Muscle of back (tissue), 11 donors: ENCODE results near the gene CCDC192. TPM values are rescaled to one million over a fixed set of nuclear protein-coding genes. Genes with fewer than 3 reads are reported as not detected.
A peak's percentile ranks its signal among the peaks of the same experiment; 100 is the strongest.

Experiments
- DNase-seq, 3 donors: peaks; one replicate each; pipeline versions ENCODE4 v3.0.0 to v3.0.0-alpha.2; 2013
- polyA plus RNA-seq, 10 donors: library from polyadenylated mRNA; unstranded; fragments of 120-200 nt; gene quantifications; one replicate each; pipeline ENCODE4 v1.2.1, GENCODE V29; 2013; ENCODE audit not compliant: insufficient read length in 10 of 10

CCDC192 gene
- polyA plus RNA-seq, 10 donors: 0.24 to 1.2 (median 0.49) TPM

- DNase-seq: no peak
These were observed 240.9 kb downstream of the CCDC192 start for GRCh38 chr5:127944125-127944524.

DNA sequence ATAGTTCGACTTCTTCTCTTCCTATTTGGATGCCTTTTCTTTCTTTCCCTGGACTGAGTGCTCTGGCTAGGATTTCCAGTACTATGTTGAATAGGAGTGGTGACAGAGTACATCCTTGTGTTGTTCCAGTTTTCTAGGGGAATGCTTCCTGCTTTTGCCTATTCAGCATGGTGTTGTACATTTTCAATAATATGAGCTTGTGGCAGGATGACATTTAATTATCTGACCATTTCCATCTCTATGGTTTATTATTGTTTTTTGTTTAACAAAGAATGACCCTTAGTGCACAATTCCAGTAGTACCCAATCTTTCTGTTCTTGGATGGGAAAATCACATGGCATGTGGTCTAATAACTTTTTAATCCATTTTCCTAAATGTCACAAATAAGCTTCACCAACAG lies 244.8 kb downstream of the CCDC192 start:
- no peak for DNase-seq

DNA sequence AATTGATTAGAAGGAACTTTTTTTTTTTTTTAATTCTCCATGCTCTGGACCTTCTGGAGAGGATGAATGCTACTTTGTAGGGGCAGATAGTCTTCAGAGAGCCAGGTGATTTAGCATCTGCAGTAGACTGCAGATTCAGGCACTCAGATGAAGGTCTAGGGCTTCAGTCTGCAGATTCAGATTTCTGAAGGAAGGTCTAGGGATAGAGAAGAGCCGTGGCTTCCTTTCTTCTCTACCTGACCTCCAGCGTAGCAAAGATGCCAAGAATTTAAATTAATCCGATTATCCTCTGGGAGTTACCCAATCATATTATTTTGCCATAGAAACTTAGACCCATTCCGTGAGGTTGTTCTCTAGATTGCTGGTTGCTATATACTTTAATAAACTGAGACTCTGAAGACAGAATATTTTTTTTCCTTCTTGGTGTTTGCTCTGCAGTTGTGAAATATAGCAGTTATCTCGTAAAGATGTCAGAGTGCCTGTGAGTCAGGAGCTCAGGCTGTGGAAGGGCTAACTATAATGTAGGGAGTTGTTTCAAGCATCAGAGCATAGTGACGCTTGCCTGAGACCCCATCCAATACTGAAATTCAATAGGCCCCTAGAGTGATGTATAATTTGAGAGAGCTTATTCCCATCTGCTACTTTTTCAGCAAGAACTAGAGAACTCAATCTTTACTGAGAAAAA lies 247.7 kb downstream of the CCDC192 start:
- peak in 2 of 3 donors; percentile 42 to 85 for DNase-seq

GRCh38 chr5:127951791-127952190 lies 248.6 kb downstream of the CCDC192 start:
- DNase-seq: no peak

DNA sequence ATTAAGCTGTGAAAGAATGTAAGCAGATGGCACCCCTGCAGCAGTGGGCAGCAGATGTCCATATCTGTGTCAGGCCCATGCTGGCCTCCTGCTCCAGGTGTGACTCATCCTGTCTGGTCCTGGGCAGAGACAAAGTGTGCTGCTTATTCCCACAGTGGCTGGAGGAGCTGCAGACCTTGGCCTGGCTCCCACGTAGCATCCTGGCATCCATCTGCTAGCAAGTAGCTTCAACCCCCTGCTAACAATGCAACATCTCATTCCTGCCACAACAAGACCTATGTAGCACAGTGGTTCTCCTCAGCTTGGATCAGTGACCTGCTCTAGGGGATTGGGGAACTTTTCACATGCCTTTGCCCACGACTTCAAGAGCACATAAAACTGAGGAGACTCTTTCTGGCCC lies 254.0 kb downstream of the CCDC192 start:
- DNase-seq: no peak

DNA sequence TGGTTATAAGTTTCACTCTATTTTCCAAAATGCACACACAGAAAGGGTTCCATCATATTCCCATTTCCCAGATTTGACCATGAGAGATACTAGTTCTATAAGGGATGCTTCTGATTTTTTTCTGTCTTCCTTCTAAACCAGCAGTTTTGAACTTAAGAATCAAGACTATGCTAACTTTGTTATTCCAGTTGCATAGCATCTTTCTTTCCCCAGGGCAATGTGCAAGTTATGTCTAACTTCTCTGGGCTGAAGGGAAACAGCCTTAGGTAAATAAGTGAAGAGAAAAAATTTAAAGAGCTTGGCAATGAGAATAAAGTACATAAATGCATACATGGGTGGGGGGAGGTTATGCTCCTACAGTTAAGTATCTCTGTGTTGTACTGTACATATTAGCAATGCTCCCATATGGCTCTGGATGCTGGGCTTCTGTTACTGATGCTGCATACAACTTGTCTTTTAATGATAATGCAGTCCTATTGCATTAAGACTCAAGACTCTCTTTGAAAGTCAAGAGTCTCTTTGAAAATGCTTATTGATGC lies 254.6 kb downstream of the CCDC192 start:
- no peak for DNase-seq

DNA sequence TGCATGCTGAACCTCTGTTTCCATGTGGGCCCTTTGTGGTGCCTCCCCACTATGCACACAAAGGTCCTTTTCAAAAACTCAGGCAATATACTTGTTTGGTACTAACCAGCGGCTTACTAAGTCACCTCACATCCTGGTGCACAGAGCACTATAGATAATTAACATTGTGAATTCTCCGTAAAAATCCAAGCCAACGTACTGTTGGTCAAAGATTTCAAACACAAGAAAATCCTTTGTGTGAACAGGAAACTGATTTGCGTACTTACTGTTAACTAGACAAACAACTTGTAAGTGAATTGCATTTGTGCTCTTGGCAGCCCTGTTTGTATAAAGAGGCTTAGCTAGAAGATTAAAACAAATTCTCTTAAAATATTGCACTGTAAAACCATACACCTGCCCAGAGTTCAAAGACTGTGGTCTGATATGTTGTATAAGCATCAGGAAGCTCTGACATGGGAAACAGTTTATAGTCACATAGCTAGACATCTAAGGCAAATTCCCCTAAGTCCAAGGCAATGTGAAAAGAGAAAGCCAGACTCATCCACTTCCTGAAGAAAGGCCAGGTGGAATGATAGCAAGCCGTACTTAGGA lies 255.3 kb downstream of the CCDC192 start:
- no peak for DNase-seq

- DNase-seq: peak; percentile 45 to 67 (median 57)
These were observed 256.1 kb downstream of the CCDC192 start for GRCh38 chr5:127959152-127959764.

- no peak for DNase-seq
These were observed 257.1 kb downstream of the CCDC192 start for GRCh38 chr5:127960270-127960691.

DNA sequence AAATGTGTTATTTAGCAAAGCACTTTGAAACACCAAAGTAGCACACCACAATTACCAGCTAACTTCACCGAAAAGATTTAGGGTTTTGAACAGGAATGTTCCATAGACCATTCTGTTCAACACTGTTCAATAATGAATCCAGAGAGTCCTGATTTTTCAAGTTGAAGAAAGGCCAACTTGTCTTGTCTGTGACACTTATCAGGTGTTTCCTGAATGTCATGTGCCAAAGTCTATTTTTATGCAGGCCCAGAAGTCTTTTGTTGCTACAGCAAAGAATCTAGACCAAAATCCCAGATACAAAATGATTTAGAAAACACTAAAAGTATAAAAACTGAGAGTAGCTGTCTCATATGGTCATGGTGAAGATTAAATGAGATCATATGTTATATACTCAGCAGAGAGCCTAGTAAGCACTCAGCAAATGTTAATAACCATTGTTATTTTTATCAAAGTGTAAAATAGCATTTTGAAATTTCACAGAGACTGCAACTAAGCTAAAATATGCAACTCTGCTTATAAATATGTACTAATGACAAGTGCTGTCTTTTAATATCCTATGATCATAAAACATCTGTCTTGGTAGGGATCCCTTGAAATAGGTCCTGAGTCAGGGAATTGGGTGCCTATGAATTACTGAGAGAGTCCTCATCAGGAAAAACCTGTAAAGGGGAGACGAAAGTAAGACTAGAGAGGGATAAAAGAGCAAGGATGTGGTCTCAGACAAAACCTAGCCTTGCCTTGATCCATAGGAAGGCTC lies 258.0 kb downstream of the CCDC192 start:
- DNase-seq: peak in 2 of 3 donors; percentile 30 to 53

DNA sequence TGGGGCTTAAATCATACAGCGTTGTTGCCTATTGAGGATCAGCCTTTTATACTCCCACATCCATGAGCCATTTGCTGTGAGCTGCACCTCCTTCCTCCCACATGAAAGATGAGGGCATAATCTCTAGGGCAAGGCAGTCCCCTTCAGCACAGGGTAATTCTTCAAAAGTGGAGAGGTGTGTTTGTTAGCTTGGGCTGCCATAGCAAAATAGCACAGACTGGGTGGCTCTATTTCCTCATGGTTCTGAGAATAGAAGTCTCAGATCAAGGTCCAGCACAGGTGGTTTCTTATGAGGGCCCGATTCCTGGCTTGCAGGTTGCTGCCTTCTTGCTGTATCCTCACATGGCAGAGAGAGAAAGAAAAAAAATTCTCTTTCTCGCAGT lies 258.6 kb downstream of the CCDC192 start:
- no peak for DNase-seq

- no peak for DNase-seq
These were observed 259.3 kb downstream of the CCDC192 start for GRCh38 chr5:127962491-127962890.

DNA sequence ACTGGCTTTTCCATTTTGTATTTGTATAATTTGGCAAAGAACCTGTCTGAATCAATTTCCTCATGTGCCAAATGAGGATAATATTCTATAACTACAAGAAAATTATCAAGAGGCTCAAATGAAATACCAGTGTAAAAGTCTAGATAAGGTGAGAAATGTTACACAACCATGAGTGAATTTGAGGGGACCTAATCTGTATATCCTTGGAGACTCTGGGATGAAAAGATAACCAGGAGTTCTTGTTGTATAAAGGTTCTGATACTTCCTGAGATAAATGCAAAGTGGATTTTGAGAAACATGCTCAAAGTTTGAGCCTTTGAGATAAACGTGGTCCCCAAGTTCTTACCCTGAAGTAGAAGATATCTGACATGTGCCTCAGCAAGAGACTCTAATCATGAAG lies 260.0 kb downstream of the CCDC192 start:
- no peak for DNase-seq

DNA sequence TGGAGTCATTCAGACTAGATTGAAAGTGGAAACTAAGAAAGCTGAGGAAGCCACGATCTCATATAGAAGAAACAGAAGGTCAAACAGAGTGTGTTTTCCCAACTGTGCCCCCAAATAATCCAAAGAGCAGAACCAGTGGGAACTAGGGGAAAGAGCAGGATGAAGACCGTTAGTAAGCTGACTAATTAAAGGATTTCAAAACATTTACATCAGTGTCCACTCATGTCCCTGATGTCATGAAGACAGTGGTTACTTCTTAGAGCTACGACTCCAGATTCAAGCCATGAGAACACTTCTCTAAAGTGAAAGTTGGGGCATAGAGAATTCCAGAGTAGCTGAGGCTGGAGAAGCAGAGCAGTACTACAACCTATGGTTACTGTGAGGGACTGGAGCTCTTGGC lies 260.7 kb downstream of the CCDC192 start:
- no peak for DNase-seq

GRCh38 chr5:127967323-127967982 lies 264.3 kb downstream of the CCDC192 start:
- DNase-seq: no peak

GRCh38 chr5:127967983-127968592 lies 264.9 kb downstream of the CCDC192 start:
- DNase-seq: no peak

DNA sequence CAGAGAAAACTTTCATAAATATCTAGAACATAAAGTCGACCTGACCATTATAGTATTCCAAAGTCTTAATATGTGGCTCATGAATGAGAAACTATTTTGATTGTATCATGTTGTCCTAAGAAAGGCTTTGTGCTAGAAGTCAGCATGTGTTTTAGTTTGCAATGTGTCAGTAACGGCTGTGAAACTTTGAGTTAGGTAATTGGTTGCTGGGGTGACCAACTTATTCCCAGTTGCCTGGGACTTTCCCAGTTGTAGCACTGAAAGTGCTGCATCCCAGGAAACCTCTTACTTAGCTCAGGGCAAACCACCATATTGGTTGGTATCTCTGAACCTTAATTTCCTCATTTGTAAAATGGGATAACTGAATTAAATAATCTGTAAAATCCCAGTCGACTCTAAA lies 265.8 kb downstream of the CCDC192 start:
- no peak for DNase-seq

GRCh38 chr5:127969651-127970050 lies 266.5 kb downstream of the CCDC192 start:
- no peak for DNase-seq

GRCh38 chr5:127970081-127970480 lies 266.9 kb downstream of the CCDC192 start:
- no peak for DNase-seq

GRCh38 chr5:127970854-127971425 lies 267.7 kb downstream of the CCDC192 start:
- no peak for DNase-seq

- no peak for DNase-seq
These were observed 272.8 kb downstream of the CCDC192 start for GRCh38 chr5:127975961-127976360.
